AG04450 (cell line): ENCODE data around the gene ST8SIA5. TPM values are rescaled to one million over a fixed set of nuclear protein-coding genes. Genes with fewer than 3 reads are reported as not detected.

Experiments
- CTCF ChIA-PET: fragments of 300-600, 350-600 bp; formaldehyde crosslinking; extraction: SDS; loops from one replicate; lab custom pipeline; 2022; ENCODE audit warnings: antibody characterized with exemption, inconsistent platforms; lab: Charles Lee
- POLR2A ChIA-PET: fragments of 350-600 bp; formaldehyde crosslinking; extraction: SDS; loops from one replicate; lab custom pipeline; 2021; ENCODE audit warnings: antibody characterized with exemption, inconsistent platforms; lab: Yijun Ruan, JAX
- DNase-seq: peaks from one replicate; pipeline ENCODE4 v3.0.0-alpha.2; 2011; ENCODE audit warnings: low read depth, low spot score
- H3K27ac ChIP-seq: one replicate; pipeline ENCODE4 v1.5.1; 2012; ENCODE audit warnings: low read depth, low read length, control low read depth
- H3K27me3 ChIP-seq: one replicate; pipeline ENCODE4 v1.6.0; 2012; ENCODE audit warnings: low read length; ENCODE audit not compliant: control insufficient read depth, insufficient read depth
- H3K4me3 ChIP-seq: 2 replicates; pipeline ENCODE4 v1.5.1; 2011; ENCODE audit warnings: mild to moderate bottlenecking, low read depth, low read length, control low read depth
- H3K9me3 ChIP-seq: 2 replicates; pipeline ENCODE4 v1.5.1; 2012; ENCODE audit warnings: low read length; ENCODE audit not compliant: control insufficient read depth, insufficient read depth
- polyA plus RNA-seq: library from polyadenylated mRNA; depleted of rRNA; stranded (reverse); fragments of >200 nt; gene quantifications from 2 replicates; pipeline ENCODE4 v1.2.3, GENCODE V29; 2011
- TF ChIP-seq, protein P1 (sequence below): IDR thresholded peaks from 2 replicates; pipeline ENCODE4 v1.5.1; 2011; ENCODE audit warnings: low read depth, low read length, control low read depth, inconsistent platforms

Gene ST8SIA5
- polyA plus RNA-seq, 1 experiment: not detected

DNA sequence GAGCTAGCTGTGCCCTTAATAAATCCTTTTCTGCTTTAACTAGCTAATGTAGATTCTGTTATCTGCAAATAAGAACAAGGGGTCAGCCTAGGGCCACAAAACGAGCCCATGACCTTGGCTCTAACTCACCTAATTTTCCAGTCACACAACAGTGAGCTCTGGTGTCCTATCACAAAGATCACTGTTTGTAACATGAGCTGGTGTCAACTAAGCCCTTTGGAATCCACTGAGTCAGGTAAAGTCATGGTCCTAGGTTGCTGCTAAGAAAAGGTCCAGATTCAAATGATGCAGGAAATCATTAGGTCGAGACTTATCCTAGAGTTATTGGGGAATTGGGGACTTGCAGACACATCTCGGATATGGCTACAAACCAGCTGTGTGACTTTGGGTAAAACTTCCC is 49.9 kb downstream of the ST8SIA5 start:
- TF ChIP-seq, protein P1, sequence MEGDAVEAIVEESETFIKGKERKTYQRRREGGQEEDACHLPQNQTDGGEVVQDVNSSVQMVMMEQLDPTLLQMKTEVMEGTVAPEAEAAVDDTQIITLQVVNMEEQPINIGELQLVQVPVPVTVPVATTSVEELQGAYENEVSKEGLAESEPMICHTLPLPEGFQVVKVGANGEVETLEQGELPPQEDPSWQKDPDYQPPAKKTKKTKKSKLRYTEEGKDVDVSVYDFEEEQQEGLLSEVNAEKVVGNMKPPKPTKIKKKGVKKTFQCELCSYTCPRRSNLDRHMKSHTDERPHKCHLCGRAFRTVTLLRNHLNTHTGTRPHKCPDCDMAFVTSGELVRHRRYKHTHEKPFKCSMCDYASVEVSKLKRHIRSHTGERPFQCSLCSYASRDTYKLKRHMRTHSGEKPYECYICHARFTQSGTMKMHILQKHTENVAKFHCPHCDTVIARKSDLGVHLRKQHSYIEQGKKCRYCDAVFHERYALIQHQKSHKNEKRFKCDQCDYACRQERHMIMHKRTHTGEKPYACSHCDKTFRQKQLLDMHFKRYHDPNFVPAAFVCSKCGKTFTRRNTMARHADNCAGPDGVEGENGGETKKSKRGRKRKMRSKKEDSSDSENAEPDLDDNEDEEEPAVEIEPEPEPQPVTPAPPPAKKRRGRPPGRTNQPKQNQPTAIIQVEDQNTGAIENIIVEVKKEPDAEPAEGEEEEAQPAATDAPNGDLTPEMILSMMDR: no peak
- Histone ChIP-seq H3K4me3 (no peak overlapping the region), H3K9me3 (no peaks in the 10 kb centered on the region), H3K27ac (no peak overlapping the region), H3K27me3 (no peaks in the 10 kb centered on the region)
- no peak for DNase-seq
- ChIA-PET POLR2A (no interaction called here), CTCF (no interaction called here)

- TF ChIP-seq, protein P1: no peak
- no peaks in the 10 kb centered on the region for H3K27me3 ChIP-seq
- ChIA-PET CTCF (no interaction called here), POLR2A (no interaction called here)
- H3K4me3 ChIP-seq: no peak overlapping the region
- H3K9me3 ChIP-seq: no peaks in the 10 kb centered on the region
- no peak for DNase-seq
- H3K27ac ChIP-seq: no peak overlapping the region
These were observed 51.3 kb downstream of the ST8SIA5 start for GRCh38 chr18:46705521-46705920.

GRCh38 chr18:46704816-46705215 is 52.0 kb downstream of the ST8SIA5 start:
- ChIA-PET POLR2A (no interaction called here), CTCF (no interaction called here)
- Histone ChIP-seq H3K27me3 (no peaks in the 10 kb centered on the region), H3K4me3 (no peak overlapping the region), H3K9me3 (no peaks in the 10 kb centered on the region), H3K27ac (no peak overlapping the region)
- TF ChIP-seq, protein P1: no peak
- no peak for DNase-seq

- CTCF ChIA-PET: no interaction called here
- DNase-seq: no peak
- Histone ChIP-seq H3K27ac (no peak overlapping the region), H3K27me3 (no peaks in the 10 kb centered on the region), H3K9me3 (no peaks in the 10 kb centered on the region), H3K4me3 (no peak overlapping the region)
- POLR2A ChIA-PET: no interaction called here
- TF ChIP-seq, protein P1: no peak
These were observed 52.7 kb downstream of the ST8SIA5 start for GRCh38 chr18:46704189-46704588.

- no peak for DNase-seq
- Histone ChIP-seq H3K9me3 (no peaks in the 10 kb centered on the region), H3K4me3 (no peak overlapping the region), H3K27me3 (no peaks in the 10 kb centered on the region), H3K27ac (no peak overlapping the region)
- POLR2A ChIA-PET: no interaction called here
- TF ChIP-seq, protein P1: no peak
- CTCF ChIA-PET: no interaction called here
These were observed 54.4 kb downstream of the ST8SIA5 start for GRCh38 chr18:46702471-46702870.
